HepG2 (cell line): ENCODE measurements around the gene HAPLN3. TPM values are rescaled to one million over a fixed set of nuclear protein-coding genes. Genes with fewer than 3 reads are reported as not detected.

Experiments
- ATAC-seq: fragments of 200-7000 bp; cut with Tn5 transposase; 3 replicates; pipeline ENCODE4 v1.9.1; 2020; ENCODE audit warnings: mild to moderate bottlenecking, moderate library complexity
- BruUV-seq: library from RNA; stranded (reverse); fragments of 400-500 nt; replicated peaks from 2 replicates; lab custom pipeline; 2021; lab: Mats Ljungman, UMichigan
- CTCF ChIA-PET: fragments of 300-600 bp; formaldehyde crosslinking; extraction: SDS; loops from one replicate; lab custom pipeline; 2021; ENCODE audit warnings: low total read pairs, inconsistent platforms, low intra/inter-chr PET ratio; lab: Yijun Ruan, JAX
- POLR2A ChIA-PET: fragments of 350-600 bp; sonication (Branson Sonifier 250); formaldehyde crosslinking; loops from one replicate; lab custom pipeline; 2020; ENCODE audit warnings: antibody characterized with exemption, inconsistent platforms; lab: Yijun Ruan, JAX
- DNase-seq: peaks from one replicate; pipeline ENCODE4 v3.0.0-alpha.2; 2015; ENCODE audit warnings: low spot score
- FAIRE-seq: peaks from 3 replicates; lab custom pipeline; 2011; peaks lifted over from hg19 to GRCh38; lab: Jason Lieb, UNC
- H2AFZ ChIP-seq: one replicate; pipeline ENCODE4 v1.6.1; 2011; ENCODE audit warnings: low read length, inconsistent platforms
- H3K27ac ChIP-seq: fragments of 300-600 bp; 3 replicates; pipeline ENCODE4 v1.8.0; 2011; ENCODE audit warnings: mixed run types, mild to moderate bottlenecking, mixed read lengths, low read length, inconsistent platforms; ENCODE audit not compliant: insufficient read depth; ENCODE audit errors: extremely low read length
- H3K27me3 ChIP-seq, 2 experiments: fragments of 200-600 bp in 1 of 2; 2 replicates in 1 of 2; 3 replicates in 1 of 2; pipeline versions ENCODE4 v1.6.0 to v1.8.0; 2011; ENCODE audit warnings: low read length in 2 of 2, mild to moderate bottlenecking in 2 of 2, moderate library complexity in 2 of 2, inconsistent platforms in 1 of 2; ENCODE audit not compliant: insufficient read depth in 2 of 2, control insufficient read depth in 1 of 2
- H3K36me3 ChIP-seq, 2 experiments: fragments of 200-600 bp in 1 of 2; replicated peaks in 1 of 2; 2 replicates in 1 of 2; 3 replicates in 1 of 2; pipeline versions ENCODE4 v1.5.1 to v1.8.0; 2011; ENCODE audit warnings: low read length in 2 of 2, inconsistent platforms in 1 of 2; ENCODE audit not compliant: insufficient read depth in 2 of 2, control insufficient read depth in 1 of 2
- H3K4me1 ChIP-seq: 2 replicates; pipeline ENCODE4 v1.5.1; 2012; ENCODE audit warnings: low read length, inconsistent platforms; ENCODE audit not compliant: insufficient read depth
- H3K4me2 ChIP-seq: 2 replicates; pipeline ENCODE4 v1.6.0; 2011; ENCODE audit warnings: low read depth, low read length, inconsistent platforms
- H3K4me3 ChIP-seq, 3 experiments: fragments of 200-600 bp in 1 of 3; sonication (generic), shearing (Covaris generic) in 1 of 3; replicated peaks in 1 of 3; 2 replicates each; pipeline ENCODE4 v1.5.1; 2011 to 2016; ENCODE audit warnings: low read length in 3 of 3, inconsistent platforms in 2 of 3, low read depth in 2 of 3, mild to moderate bottlenecking in 2 of 3, control low read depth in 1 of 3, mixed read lengths in 1 of 3; ENCODE audit not compliant: insufficient read depth in 1 of 3
- H3K79me2 ChIP-seq: one replicate; pipeline ENCODE4 v1.6.1; 2011; ENCODE audit warnings: low read length, inconsistent platforms; ENCODE audit not compliant: insufficient read depth
- H3K9ac ChIP-seq: 2 replicates; pipeline ENCODE4 v1.6.0; 2011; ENCODE audit warnings: mild to moderate bottlenecking, low read depth, low read length, inconsistent platforms; ENCODE audit not compliant: insufficient read depth
- H3K9me3 ChIP-seq: 2 replicates; pipeline ENCODE4 v1.5.1; 2012; ENCODE audit warnings: mild to moderate bottlenecking, low read length
- H4K20me1 ChIP-seq: 2 replicates; pipeline ENCODE4 v1.6.0; 2011; ENCODE audit warnings: inconsistent platforms, mild to moderate bottlenecking, low read length, moderate library complexity; ENCODE audit not compliant: insufficient read depth
- ATF3 ChIP-seq: sonication (generic); formaldehyde crosslinking; IDR thresholded peaks from 2 replicates; pipeline ENCODE4 v1.4.0; 2020; ENCODE audit warnings: missing genetic modification reagents
- CBX1 ChIP-seq: IDR thresholded peaks from one replicate; pipeline ENCODE4 v1.6.1; 2016; ENCODE audit warnings: antibody characterized with exemption, low read depth
- GTF3A ChIP-seq: sonication (generic); formaldehyde crosslinking; conservative IDR thresholded peaks from 2 replicates; pipeline ENCODE4 v1.4.0; 2020; ENCODE audit warnings: mild to moderate bottlenecking, missing genetic modification reagents
- JUNB ChIP-seq: sonication (generic); formaldehyde crosslinking; IDR thresholded peaks from 2 replicates; pipeline ENCODE4 v1.8.0; 2022; ENCODE audit warnings: missing genetic modification reagents, mild to moderate bottlenecking, borderline replicate concordance
- NAIF1 ChIP-seq: sonication (generic); formaldehyde crosslinking; IDR thresholded peaks from 2 replicates; pipeline ENCODE4 v1.5.0; 2020; ENCODE audit warnings: mild to moderate bottlenecking, missing genetic modification reagents, borderline replicate concordance
- RARA ChIP-seq: IDR thresholded peaks from 2 replicates; pipeline ENCODE4 v1.6.1; 2016; ENCODE audit warnings: missing genetic modification reagents, missing compliant biosample characterization
- RFX1 ChIP-seq: fragments of 450-650 bp; IDR thresholded peaks from 2 replicates; pipeline ENCODE4 v1.6.1; 2017
- SPEN ChIP-seq: sonication (generic); formaldehyde crosslinking; IDR thresholded peaks from 2 replicates; pipeline ENCODE4 v1.5.1; 2020; ENCODE audit warnings: low read depth, mild to moderate bottlenecking, missing genetic modification reagents
- SSRP1 ChIP-seq: IDR thresholded peaks from 2 replicates; pipeline ENCODE4 v1.6.1; 2016; ENCODE audit warnings: control low read depth
- STAG1 ChIP-seq: sonication (generic); formaldehyde crosslinking; IDR thresholded peaks from 2 replicates; pipeline ENCODE4 v1.4.0; 2020; ENCODE audit warnings: missing genetic modification reagents
- ZFX ChIP-seq: sonication (generic); formaldehyde crosslinking; IDR thresholded peaks from 2 replicates; pipeline ENCODE4 v1.4.0; 2020; ENCODE audit warnings: mild to moderate bottlenecking, low read depth, missing genetic modification reagents, moderate library complexity
- ZNF274 ChIP-seq: sonication (generic); formaldehyde crosslinking; IDR thresholded peaks from 2 replicates; pipeline ENCODE4 v1.5.1; 2020; ENCODE audit warnings: mild to moderate bottlenecking, missing genetic modification reagents
- ZNF33A ChIP-seq: sonication (generic); formaldehyde crosslinking; IDR thresholded peaks from 2 replicates; pipeline ENCODE4 v1.5.1; 2020; ENCODE audit warnings: missing genetic modification reagents, mild to moderate bottlenecking, moderate library complexity, borderline replicate concordance
- ZNF460 ChIP-seq: sonication (generic); formaldehyde crosslinking; IDR thresholded peaks from 2 replicates; pipeline ENCODE4 v1.5.1; 2020; ENCODE audit warnings: missing genetic modification reagents, mild to moderate bottlenecking, borderline replicate concordance
- ZNF513 ChIP-seq: sonication (generic); formaldehyde crosslinking; conservative IDR thresholded peaks from 2 replicates; pipeline ENCODE4 v1.5.0; 2020; ENCODE audit warnings: missing genetic modification reagents
- ZNF550 ChIP-seq: sonication (generic); formaldehyde crosslinking; IDR thresholded peaks from 2 replicates; pipeline ENCODE4 v1.4.0; 2020; ENCODE audit warnings: mild to moderate bottlenecking, missing genetic modification reagents, borderline replicate concordance
- ZNF704 ChIP-seq: sonication (generic); formaldehyde crosslinking; IDR thresholded peaks from 2 replicates; pipeline ENCODE4 v1.8.1; 2023; ENCODE audit warnings: mild to moderate bottlenecking, inconsistent platforms, moderate library complexity, missing genetic modification reagents, borderline replicate concordance
- ZNF784 ChIP-seq: sonication (generic); formaldehyde crosslinking; IDR thresholded peaks from 2 replicates; pipeline ENCODE4 v1.5.1; 2020; ENCODE audit warnings: missing genetic modification reagents, mild to moderate bottlenecking, borderline replicate concordance
- ZZZ3 ChIP-seq: sonication (generic); formaldehyde crosslinking; IDR thresholded peaks from 2 replicates; pipeline ENCODE4 v1.4.0; 2020; ENCODE audit warnings: missing genetic modification reagents, mild to moderate bottlenecking, borderline replicate concordance
- WGBS: methylation state at CpG from one replicate; pipeline ENCODE4 v1.1.6; 2017; ENCODE audit warnings: low lambda C conversion rate; 5-methylcytosine and 5-hydroxymethylcytosine counted together
- in situ Hi-C: cut with HindIII; loops from 2 replicates; pipeline ENCODE4 v1.10.0; 2017; ENCODE audit warnings: low pct_unique_long_range_greater_than_20kb; ENCODE audit not compliant: extremely low pct_ligation_motif_present
- intact Hi-C: fragments of 100-400 bp; cut with micrococcal nuclease; formaldehyde crosslinking; loops from one replicate; pipeline ENCODE4 v1.10.0; 2022; ENCODE audit not compliant: unreplicated experiment
- polyA plus RNA-seq, 8 experiments: library from polyadenylated mRNA; depleted of rRNA in 3 of 8; stranded (reverse) in 7 of 8; unstranded in 1 of 8; fragments of >200 nt; fragmentation: Illumina TruSeq in 4 of 8; extraction: Trizol in 4 of 8; gene quantifications; 2 replicates each; pipeline versions ENCODE4 v1.2.1 to v1.2.3, GENCODE V29; 2011 to 2016; ENCODE audit warnings: low read depth in 4 of 8, missing spikeins in 1 of 8, mixed read lengths in 1 of 8; ENCODE audit not compliant: insufficient read depth in 1 of 8
- total RNA-seq, 5 experiments: library from RNA; depleted of rRNA; stranded (reverse); fragments of >200 nt; fragmentation: Illumina TruSeq; extraction: Trizol; gene quantifications; 2 replicates each; pipeline ENCODE4 v1.2.3, GENCODE V29; 2016; ENCODE audit warnings: low read depth in 1 of 5

Gene HAPLN3
- total and polyA plus RNA-seq, 2 of the 13 experiments (the other 11 are each of a cell fraction or from before 2014, with no cell fraction given): 0.09 TPM; not detected in 1

GRCh38 chr15:88833731-88834100 is 61.6 kb downstream of the HAPLN3 start:
- Histone ChIP-seq H3K9ac (no peak overlapping the region), H3K27me3 (peaks cover 0 to 12% of the 10 kb centered on the region in 2 experiments; a peak in 2 of 5 replicates), H3K79me2 (no peaks in the 10 kb centered on the region), H4K20me1 (no peaks in the 10 kb centered on the region), H3K4me1 (no peaks in the 10 kb centered on the region), H3K27ac (no peak overlapping the region)
- 25% methylated on average over 6 of the region's 8 CpGs for WGBS
- FAIRE-seq (no peak), ATAC-seq (no peak)
- in situ Hi-C loops: loop anchor here (10.0 kb wide), 1 partner anchor 359 kb away; no protein-coding TSS in a partner anchor
- intact Hi-C loops: loop anchor here (1.0 to 10.0 kb wide), 2 partner anchors 176 to 209 kb away; partner anchors contain the start of gene AEN
- CTCF ChIA-PET: interaction anchor here (1.1 to 1.8 kb wide), 3 partner anchors 176 to 384 kb away, joined by 3 to 6 read pairs (median 4); no protein-coding TSS in a partner anchor
- BruUV-seq: no TSS peak
- TF ChIP-seq RARA (no peak), ZFX (CRISPR knock-in tag) (no peak), ZNF784 (CRISPR knock-in tag) (no peak), SSRP1 (CRISPR knock-in tag) (no peak), ZNF513 (CRISPR knock-in tag) (no peak), RFX1 (no peak), STAG1 (CRISPR knock-in tag) (no peak), CBX1 (no peak), ZZZ3 (no peak), SPEN (CRISPR knock-in tag) (no peak), ZNF550 (CRISPR knock-in tag) (no peak), JUNB (CRISPR knock-in tag) (no peak), ATF3 (CRISPR knock-in tag) (no peak), ZNF274 (CRISPR knock-in tag) (no peak), ZNF33A (CRISPR knock-in tag) (no peak), ZNF460 (CRISPR knock-in tag) (no peak), NAIF1 (CRISPR knock-in tag) (no peak), ZNF704 (no peak), GTF3A (CRISPR knock-in tag) (no peak)
- TF ChIP-seq, all 625 proteins: peak for 0
- no peaks in the 10 kb centered on the region for H3K36me3 ChIP-seq
- POLR2A ChIA-PET: no interaction called here
- H2AFZ ChIP-seq: no peak overlapping the region
- no peak for DNase-seq
- H3K9me3 ChIP-seq: no peaks in the 10 kb centered on the region
- no peak overlapping the region for H3K4me3 ChIP-seq
- H3K4me2 ChIP-seq: no peak overlapping the region
